CD4-positive, alpha-beta T cell treated with Interleukin-17A for 4 hours (primary cell): ENCODE data around the gene LMNTD2.

Experiments used
- DNase-seq: peaks from one replicate; pipeline ENCODE4 v3.0.0-alpha.2; 2020; ENCODE audit warnings: mixed read lengths

The LMNTD2 gene

DNA sequence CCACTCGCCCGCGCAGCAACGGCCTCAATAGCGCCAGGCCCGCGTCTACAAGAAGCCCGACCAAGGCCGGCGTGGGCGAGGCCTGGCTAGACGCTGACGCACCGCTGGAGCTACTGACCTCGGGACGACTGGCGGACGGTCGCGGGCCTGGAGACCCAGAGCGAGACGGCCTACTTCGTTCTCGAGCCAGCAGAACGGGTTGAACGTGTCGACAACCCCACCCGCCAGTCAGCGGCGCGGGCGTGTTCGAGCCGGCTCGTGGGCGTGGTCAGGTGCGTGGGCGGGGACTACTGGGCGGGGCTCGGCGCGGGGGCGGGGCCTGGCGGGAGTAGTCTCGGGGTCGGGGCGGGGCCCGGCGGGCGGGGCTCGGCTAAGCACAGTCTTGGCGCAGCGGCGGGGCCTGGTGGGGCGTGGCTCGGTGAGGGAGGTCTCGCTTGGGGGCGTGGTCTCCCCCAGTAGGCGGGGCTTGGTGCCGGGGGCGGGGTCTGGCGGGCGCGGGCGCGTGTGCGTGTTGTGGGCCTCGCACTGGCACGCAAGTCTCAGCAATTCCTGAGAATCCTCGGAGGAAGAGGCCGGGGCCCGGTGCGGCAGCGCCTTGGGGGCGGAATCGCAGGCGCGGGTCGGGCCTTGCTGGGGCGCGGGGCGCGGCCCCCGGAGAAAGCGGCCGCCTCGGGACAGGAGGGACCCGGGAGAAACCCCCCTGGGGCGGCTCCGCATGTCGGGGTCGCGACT lies 53.4 kb downstream of the LMNTD2 start, which contains the start of gene RNH1:
Gene RNH1 (minus strand): TSS at position 248 of the 732 bp plus-strand sequence. CDS start 5,080 bp downstream, outside the sequence.
- DNase-seq = peak; percentile 99

DNA sequence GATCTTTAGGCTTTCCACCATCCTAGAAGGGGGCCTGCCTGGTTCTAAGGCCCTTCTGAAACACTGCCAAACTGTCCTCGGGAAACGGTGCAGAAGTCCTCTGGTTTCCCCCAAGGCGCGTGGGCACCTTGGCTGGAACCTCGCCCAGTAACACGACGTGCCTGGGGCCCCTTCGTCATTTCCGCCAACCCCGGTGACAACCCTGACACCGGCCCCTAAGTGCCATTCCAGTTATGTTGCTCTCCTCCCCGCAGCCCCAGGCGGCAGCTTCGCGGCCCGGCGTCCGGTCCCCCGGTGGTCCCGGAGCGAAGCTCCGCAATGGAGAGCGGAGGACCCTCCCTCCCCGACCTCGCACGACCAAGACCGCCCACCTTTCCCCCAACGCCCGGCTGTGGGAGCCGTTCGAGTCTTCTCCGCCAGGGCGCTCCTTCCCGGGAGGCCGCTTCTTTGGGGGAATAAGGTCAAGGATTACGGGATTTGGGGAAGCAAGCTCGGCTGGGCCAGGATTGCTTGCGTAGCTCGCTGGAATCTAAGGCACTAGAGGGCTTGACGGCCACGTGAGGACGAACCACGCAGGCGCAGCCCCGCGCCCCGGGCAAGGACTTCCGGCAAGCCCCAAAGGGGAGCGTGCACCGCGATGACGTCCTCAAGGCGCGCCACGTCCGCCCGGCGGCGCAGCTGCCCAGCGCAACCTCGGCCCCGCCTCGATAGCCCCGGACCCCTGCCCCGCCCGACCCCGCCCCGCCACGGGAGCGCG lies 54.1 kb downstream of the LMNTD2 start:
- DNase-seq = peak; percentile 98

DNA sequence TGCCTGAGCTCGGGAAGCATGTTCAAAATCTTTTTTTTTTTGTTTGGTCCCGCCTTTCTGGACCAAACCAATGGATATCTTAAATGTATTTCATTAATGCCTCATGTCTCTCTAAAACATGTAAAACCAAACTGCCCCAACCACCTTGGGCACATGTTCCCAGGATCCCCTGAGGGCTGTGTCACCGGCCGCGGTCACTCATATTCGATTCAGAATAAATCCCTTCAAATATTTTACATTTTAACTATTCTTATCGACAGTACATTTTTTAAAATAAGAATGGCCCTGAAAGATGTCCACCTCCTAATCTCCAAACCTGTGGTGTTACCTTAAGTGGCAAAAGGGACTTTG lies 55.6 kb downstream of the LMNTD2 start:
- no peak for DNase-seq
